ENCODE results near the gene ACD.

The ACD gene

GRCh38 chr16:67676939-67677338 is 16.9 kb upstream of the ACD start:
- H3K36me3 ChIP-seq, result peaks cover 52% of the 10 kb centered on the region
- H3K9me3 ChIP-seq, result no peaks in the 10 kb centered on the region
- H3K4me1 ChIP-seq, result peaks cover 53% of the 10 kb centered on the region
- TF ChIP-seq Cebpa-rat (IDR thresholded peaks at IDR 0.05), result no peak
- peak overlapping the region; percentile 44 for H3K4me2 ChIP-seq
- H3K4me3 ChIP-seq, result no peak overlapping the region
- no peaks in the 10 kb centered on the region for H3K27me3 ChIP-seq
- H3K27ac ChIP-seq, result peak overlapping the region; percentile 44; the same call in 1 of the 2 replicates
- H3K9ac ChIP-seq, result peak overlapping the region; percentile 8; the same call in 1 of the 2 replicates
- H4K20me1 ChIP-seq, result no peaks in the 10 kb centered on the region

GRCh38 chr16:67676516-67676915 is 16.5 kb upstream of the ACD start:
- no peak overlapping the region for H3K4me3 ChIP-seq
- H3K36me3 ChIP-seq, result peaks cover 48% of the 10 kb centered on the region
- H3K4me1 ChIP-seq, result peaks cover 53% of the 10 kb centered on the region
- no peaks in the 10 kb centered on the region for H3K27me3 ChIP-seq
- H3K27ac ChIP-seq, result peak overlapping the region; percentile 44; the same call in 1 of the 2 replicates
- H4K20me1 ChIP-seq, result no peaks in the 10 kb centered on the region
- H3K9me3 ChIP-seq, result no peaks in the 10 kb centered on the region
- no peak for TF ChIP-seq Cebpa-rat (IDR thresholded peaks at IDR 0.05)
- H3K4me2 ChIP-seq, result peak overlapping the region; percentile 44
- peak overlapping the region; percentile 8; the same call in 1 of the 2 replicates for H3K9ac ChIP-seq

DNA sequence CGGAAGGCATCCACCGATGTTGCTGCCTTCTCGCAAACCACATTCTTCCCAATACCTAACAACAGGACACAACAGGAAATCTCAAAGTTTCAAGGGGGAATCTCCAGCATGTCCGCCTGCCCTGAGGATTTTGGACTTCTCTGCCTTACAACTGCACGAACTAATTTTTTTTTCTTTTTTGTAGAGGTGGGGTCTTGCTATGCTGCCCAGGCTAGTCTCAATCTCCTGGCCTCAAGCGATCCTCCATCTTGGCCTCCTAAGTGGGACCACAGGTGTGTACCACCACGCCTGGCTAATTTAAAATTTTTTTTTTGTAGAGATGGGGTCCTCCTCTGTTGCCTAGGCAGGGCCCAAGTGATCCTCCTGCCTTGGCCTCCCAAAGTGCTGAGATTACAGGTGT is 15.9 kb upstream of the ACD start:
- no peak for TF ChIP-seq Cebpa-rat (IDR thresholded peaks at IDR 0.05)
- H3K27ac ChIP-seq, result no peak overlapping the region

GRCh38 chr16:67675579-67675935 is 15.5 kb upstream of the ACD start:
- no peaks in the 10 kb centered on the region for H4K20me1 ChIP-seq
- no peak overlapping the region for H3K9ac ChIP-seq
- no peak overlapping the region for H3K27ac ChIP-seq
- H3K4me3 ChIP-seq, result no peak overlapping the region
- peak overlapping the region; percentile 83; the same call in 1 of the 2 replicates for H3K4me2 ChIP-seq
- no peaks in the 10 kb centered on the region for H3K27me3 ChIP-seq
- H3K36me3 ChIP-seq, result peaks cover 38% of the 10 kb centered on the region
- TF ChIP-seq Cebpa-rat (IDR thresholded peaks at IDR 0.05), result no peak
- H3K4me1 ChIP-seq, result peaks cover 53% of the 10 kb centered on the region
- H3K9me3 ChIP-seq, result no peaks in the 10 kb centered on the region

More for the DNA sequence above, 15.9 kb upstream of the ACD start:
- no peaks in the 10 kb centered on the region for H3K9me3 ChIP-seq
- no peaks in the 10 kb centered on the region for H3K27me3 ChIP-seq
- H3K4me1 ChIP-seq, result peaks cover 53% of the 10 kb centered on the region
- no peak overlapping the region for H3K9ac ChIP-seq
- no peaks in the 10 kb centered on the region for H4K20me1 ChIP-seq
- H3K4me3 ChIP-seq, result no peak overlapping the region
- H3K4me2 ChIP-seq, result no peak overlapping the region
- peaks cover 42% of the 10 kb centered on the region for H3K36me3 ChIP-seq

DNA sequence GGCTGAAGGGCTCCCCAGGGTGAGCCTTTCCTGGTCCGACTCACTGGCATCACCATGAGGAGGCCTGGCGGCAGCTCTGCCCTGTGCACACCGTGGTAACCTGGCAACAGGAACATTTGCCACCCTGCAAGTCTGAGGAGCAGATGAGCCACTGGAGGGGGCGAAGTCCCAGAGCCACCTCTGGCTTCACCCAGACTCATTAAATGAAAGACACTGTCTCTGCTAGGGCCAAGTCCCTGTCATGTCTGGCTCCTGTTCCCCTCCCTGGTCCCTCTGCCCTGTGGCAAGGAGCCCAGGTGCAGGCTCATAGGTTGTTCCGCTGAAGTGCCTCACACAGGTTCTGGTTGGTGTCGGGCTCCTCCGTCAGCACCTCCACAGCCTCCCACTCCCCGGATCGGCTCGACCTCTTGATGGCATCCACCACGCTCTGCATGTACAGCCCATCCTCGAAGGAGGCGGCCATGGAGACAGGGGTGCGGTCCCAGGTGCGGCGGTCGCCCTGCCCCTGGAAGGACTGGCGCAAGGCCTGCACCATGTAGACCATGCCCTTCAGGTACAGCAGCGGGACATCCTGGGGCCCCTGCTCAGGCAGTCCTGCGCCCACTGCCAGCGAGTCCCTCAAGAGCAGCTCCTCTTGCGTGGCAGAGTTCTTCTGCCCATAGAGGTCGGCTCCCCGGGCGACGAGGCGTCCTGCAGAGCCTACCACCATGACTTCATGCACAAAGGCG is 15.0 kb upstream of the ACD start:
- Histone ChIP-seq H3K4me1 (peaks cover 53% of the 10 kb centered on the region), H3K9ac (peak overlapping the region; percentile 63), H4K20me1 (no peaks in the 10 kb centered on the region), H3K4me3 (no peak overlapping the region), H3K36me3 (peaks cover 33% of the 10 kb centered on the region), H3K9me3 (no peaks in the 10 kb centered on the region), H3K4me2 (peak overlapping the region; percentile 83), H3K27me3 (no peaks in the 10 kb centered on the region), H3K27ac (peak overlapping the region; percentile 72)
- TF ChIP-seq Cebpa-rat (IDR thresholded peaks at IDR 0.05), result no peak

GRCh38 chr16:67673712-67674580 is 13.9 kb upstream of the ACD start:
- H3K27ac ChIP-seq, result peak overlapping the region; percentile 72
- peaks cover 24% of the 10 kb centered on the region for H3K36me3 ChIP-seq
- no peaks in the 10 kb centered on the region for H3K27me3 ChIP-seq
- H3K9me3 ChIP-seq, result no peaks in the 10 kb centered on the region
- H3K4me1 ChIP-seq, result peaks cover 58% of the 10 kb centered on the region
- H4K20me1 ChIP-seq, result no peaks in the 10 kb centered on the region
- peak overlapping the region; percentile 83 for H3K4me2 ChIP-seq
- TF ChIP-seq Cebpa-rat (IDR thresholded peaks at IDR 0.05), result no peak
- peak overlapping the region; percentile 63 for H3K9ac ChIP-seq
- no peak overlapping the region for H3K4me3 ChIP-seq

GRCh38 chr16:67672739-67673662 is 12.9 kb upstream of the ACD start:
- Histone ChIP-seq H3K4me3 (no peak overlapping the region), H3K9ac (peak overlapping the region; percentile 5; the same call in 1 of the 2 replicates), H3K4me1 (peaks cover 67% of the 10 kb centered on the region), H3K9me3 (no peaks in the 10 kb centered on the region), H4K20me1 (no peaks in the 10 kb centered on the region), H3K27me3 (no peaks in the 10 kb centered on the region), H3K36me3 (peaks cover 17% of the 10 kb centered on the region), H3K4me2 (peak overlapping the region; percentile 83), H3K27ac (peak overlapping the region; percentile 33)
- no peak for TF ChIP-seq Cebpa-rat (IDR thresholded peaks at IDR 0.05)

DNA sequence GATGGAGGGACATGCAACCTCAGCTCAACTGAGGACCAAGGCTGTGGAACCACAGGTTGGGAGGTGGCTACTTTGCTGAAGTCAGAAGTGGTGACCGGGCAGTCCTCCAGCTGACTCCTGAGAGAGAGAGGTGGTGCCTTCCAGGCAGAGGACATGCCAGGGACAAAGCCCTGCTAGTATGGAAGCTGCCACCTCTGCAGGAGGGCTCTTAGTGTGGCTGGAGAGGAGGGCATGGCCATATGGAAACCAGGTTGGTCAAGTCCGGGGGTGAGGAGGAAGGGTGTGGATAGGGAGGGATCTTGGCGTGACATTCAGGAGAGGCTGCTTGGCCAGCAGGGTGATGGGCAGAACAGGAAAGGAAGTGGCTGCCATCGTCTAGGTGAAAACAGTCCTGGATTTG is 12.2 kb upstream of the ACD start:
- no peak for TF ChIP-seq Cebpa-rat (IDR thresholded peaks at IDR 0.05)
- H3K4me2 ChIP-seq, result no peak overlapping the region
- peaks cover 10% of the 10 kb centered on the region for H3K36me3 ChIP-seq
- no peak overlapping the region for H3K4me3 ChIP-seq
- H4K20me1 ChIP-seq, result no peaks in the 10 kb centered on the region
- H3K27ac ChIP-seq, result no peak overlapping the region
- H3K4me1 ChIP-seq, result peaks cover 66% of the 10 kb centered on the region
- no peak overlapping the region for H3K9ac ChIP-seq
- H3K9me3 ChIP-seq, result no peaks in the 10 kb centered on the region
- no peaks in the 10 kb centered on the region for H3K27me3 ChIP-seq

GRCh38 chr16:67669499-67670101 is 9.5 kb upstream of the ACD start:
- H3K27ac ChIP-seq, result 0 out of 2 replicates have a peak overlapping the region, but pooled peaks have one; percentile 65
- H3K9me3 ChIP-seq, result no peaks in the 10 kb centered on the region
- H3K4me1 ChIP-seq, result peaks cover 64% of the 10 kb centered on the region
- no peaks in the 10 kb centered on the region for H3K27me3 ChIP-seq
- no peak overlapping the region for H3K4me3 ChIP-seq
- no peak for TF ChIP-seq Cebpa-rat (IDR thresholded peaks at IDR 0.05)
- no peaks in the 10 kb centered on the region for H4K20me1 ChIP-seq
- no peak overlapping the region for H3K9ac ChIP-seq
- H3K4me2 ChIP-seq, result peak overlapping the region; percentile 99; the same call in 1 of the 2 replicates
- no peaks in the 10 kb centered on the region for H3K36me3 ChIP-seq
